H9 (cell line): ENCODE results near the gene APRT. TPM values are rescaled to one million over a fixed set of nuclear protein-coding genes. Genes with fewer than 3 reads are reported as not detected.
A peak's percentile ranks its signal among the peaks of the same experiment; 100 is the strongest.

Source experiments
- DNase-seq: peaks from one replicate; pipeline ENCODE4 v3.0.0-alpha.2; 2017
- H2AFZ ChIP-seq: one replicate; pipeline ENCODE4 v1.6.1; 2013; ENCODE audit warnings: mild to moderate bottlenecking, low read length, control low read depth, moderate library complexity
- H2AK5ac ChIP-seq: 2 replicates; pipeline ENCODE4 v1.6.1; 2013; ENCODE audit warnings: low read length, control low read depth, mixed read lengths; ENCODE audit not compliant: insufficient read length
- H2BK120ac ChIP-seq: one replicate; pipeline ENCODE4 v1.6.1; 2013; ENCODE audit warnings: low read depth, mild to moderate bottlenecking, low read length, control low read depth, inconsistent platforms; ENCODE audit not compliant: poor library complexity, severe bottlenecking
- H2BK12ac ChIP-seq: 2 replicates; pipeline ENCODE4 v1.6.1; 2013; ENCODE audit warnings: low read length, control low read depth, mixed read lengths, low read depth; ENCODE audit not compliant: insufficient read length
- H2BK15ac ChIP-seq: 2 replicates; pipeline ENCODE4 v1.6.1; 2013; ENCODE audit warnings: low read depth, low read length, control low read depth
- H2BK20ac ChIP-seq: one replicate; pipeline ENCODE4 v1.6.1; 2013; ENCODE audit warnings: low read depth, mild to moderate bottlenecking, low read length, control low read depth, inconsistent platforms; ENCODE audit not compliant: poor library complexity, severe bottlenecking
- H2BK5ac ChIP-seq: 2 replicates; pipeline ENCODE4 v1.6.1; 2013; ENCODE audit warnings: low read length, control low read depth, mixed read lengths; ENCODE audit not compliant: insufficient read length
- H3K14ac ChIP-seq: 2 replicates; pipeline ENCODE4 v1.6.1; 2013; ENCODE audit warnings: low read length, control low read depth; ENCODE audit not compliant: insufficient read depth
- H3K18ac ChIP-seq: 2 replicates; pipeline ENCODE4 v1.6.1; 2013; ENCODE audit warnings: low read depth, mild to moderate bottlenecking, mixed read lengths, low read length, control low read depth; ENCODE audit not compliant: insufficient read length
- H3K23ac ChIP-seq: 2 replicates; pipeline ENCODE4 v1.6.1; 2013; ENCODE audit warnings: low read length, control low read depth, mixed read lengths, low read depth; ENCODE audit not compliant: insufficient read length
- H3K23me2 ChIP-seq: 2 replicates; pipeline ENCODE4 v1.6.1; 2013; ENCODE audit warnings: low read depth, mild to moderate bottlenecking, mixed read lengths, low read length, control low read depth; ENCODE audit not compliant: insufficient read length, poor library complexity, severe bottlenecking
- H3K27ac ChIP-seq: 2 replicates; pipeline ENCODE4 v1.5.1; 2013; ENCODE audit warnings: low read length, control low read depth, mixed read lengths, low read depth; ENCODE audit not compliant: insufficient read length
- H3K27me3 ChIP-seq: 2 replicates; pipeline ENCODE4 v1.6.1; 2013; ENCODE audit warnings: low read length, control low read depth, inconsistent platforms; ENCODE audit not compliant: insufficient read depth
- H3K4ac ChIP-seq: 2 replicates; pipeline ENCODE4 v1.6.1; 2013; ENCODE audit warnings: low read depth, mild to moderate bottlenecking, control low read depth, inconsistent platforms, low read length, moderate library complexity
- H3K4me1 ChIP-seq: 2 replicates; pipeline ENCODE4 v1.6.1; 2013; ENCODE audit warnings: low read length, control low read depth, inconsistent platforms; ENCODE audit not compliant: insufficient read depth
- H3K4me2 ChIP-seq: 2 replicates; pipeline ENCODE4 v1.6.1; 2013; ENCODE audit warnings: low read length, control low read depth, mixed read lengths; ENCODE audit not compliant: insufficient read length, insufficient read depth
- H3K56ac ChIP-seq: 2 replicates; pipeline ENCODE4 v1.6.1; 2013; ENCODE audit warnings: low read depth, mild to moderate bottlenecking, mixed read lengths, low read length, control low read depth; ENCODE audit not compliant: insufficient read length
- H3K79me1 ChIP-seq: 2 replicates; pipeline ENCODE4 v1.6.1; 2013; ENCODE audit warnings: low read depth, mild to moderate bottlenecking, moderate library complexity, low read length, control low read depth, inconsistent platforms; ENCODE audit not compliant: insufficient read depth, poor library complexity, severe bottlenecking
- H3K79me2 ChIP-seq: 2 replicates; pipeline ENCODE4 v1.6.1; 2013; ENCODE audit warnings: low read length, control low read depth, inconsistent platforms; ENCODE audit not compliant: insufficient read depth
- H3K9ac ChIP-seq: 2 replicates; pipeline ENCODE4 v1.6.1; 2013; ENCODE audit warnings: low read length, control low read depth, mixed read lengths; ENCODE audit not compliant: insufficient read length; ENCODE audit errors: extremely low read depth
- H3K9me3 ChIP-seq: one replicate; pipeline ENCODE4 v1.6.1; 2013; ENCODE audit warnings: low read depth, low read length, inconsistent platforms; ENCODE audit not compliant: control insufficient read depth
- H3T11ph ChIP-seq: one replicate; pipeline ENCODE4 v1.6.1; 2013; ENCODE audit warnings: mild to moderate bottlenecking, low read length, control low read depth, inconsistent platforms
- H4K20me1 ChIP-seq: one replicate; pipeline ENCODE4 v1.6.1; 2013; ENCODE audit not compliant: control insufficient read depth, insufficient read length, insufficient read depth
- H4K5ac ChIP-seq: 2 replicates; pipeline ENCODE4 v1.6.1; 2013; ENCODE audit warnings: low read depth, mild to moderate bottlenecking, mixed read lengths, low read length, control low read depth; ENCODE audit not compliant: insufficient read length
- H4K8ac ChIP-seq: replicated peaks from 2 replicates; pipeline ENCODE4 v1.6.1; 2013; ENCODE audit warnings: low read length, control low read depth, mixed read lengths, low read depth; ENCODE audit not compliant: insufficient read length
- H4K91ac ChIP-seq: 2 replicates; pipeline ENCODE4 v1.6.1; 2013; ENCODE audit warnings: low read depth, mild to moderate bottlenecking, moderate library complexity, mixed read lengths, low read length, control low read depth; ENCODE audit not compliant: insufficient read length
- H3K27ac Mint-ChIP-seq, 3 experiments: 2 replicates in 2 of 3; 3 replicates in 1 of 3; pipeline ENCODE4 v1.8.0; 2020 to 2021; ENCODE audit warnings: mixed read lengths in 3 of 3, mild to moderate bottlenecking in 1 of 3, moderate library complexity in 1 of 3
- H3K27me3 Mint-ChIP-seq: 2 replicates; pipeline ENCODE4 v1.8.0; 2021; ENCODE audit warnings: low read depth, mild to moderate bottlenecking, moderate library complexity, mixed read lengths
- H3K36me3 Mint-ChIP-seq, 3 experiments: 2 replicates in 2 of 3; 3 replicates in 1 of 3; pipeline ENCODE4 v1.8.0; 2020 to 2021; ENCODE audit warnings: low read depth in 3 of 3, mixed read lengths in 3 of 3; ENCODE audit not compliant: insufficient read depth in 1 of 3
- H3K4me1 Mint-ChIP-seq, 2 experiments: 2 replicates each; pipeline ENCODE4 v1.8.0; 2020; ENCODE audit warnings: mixed read lengths in 2 of 2
- H3K4me3 Mint-ChIP-seq, 2 experiments: 2 replicates in 1 of 2; 3 replicates in 1 of 2; pipeline ENCODE4 v1.8.0; 2020 to 2021; ENCODE audit warnings: mild to moderate bottlenecking in 2 of 2, mixed read lengths in 2 of 2, moderate library complexity in 1 of 2
- H3K9me3 Mint-ChIP-seq, 2 experiments: 2 replicates in 1 of 2; 3 replicates in 1 of 2; pipeline ENCODE4 v1.8.0; 2020; ENCODE audit warnings: mild to moderate bottlenecking in 2 of 2, mixed read lengths in 2 of 2, moderate library complexity in 1 of 2
- CTCF ChIP-seq: fragments of 200-600 bp; sonication (generic); conservative IDR thresholded peaks from 3 replicates; pipeline ENCODE4 v1.8.0; 2021; ENCODE audit warnings: antibody characterized with exemption, mild to moderate bottlenecking
- WGBS: extraction: QIAGEN DNeasy Blood & Tissue Kit; methylation state at CpG from one replicate; pipeline ENCODE4 v1.1.7; 2013; ENCODE audit warnings: missing lambda C conversion rate, low lambda C conversion rate, mixed read lengths; ENCODE audit not compliant: insufficient read length; ENCODE audit errors: extremely low coverage; 5-methylcytosine and 5-hydroxymethylcytosine counted together
- total RNA-seq: library from RNA; stranded (reverse); gene quantifications from 2 replicates; pipeline ENCODE4 v1.2.1, GENCODE V29; 2021

APRT gene
- total RNA-seq, 1 experiment from 2014 or later: 246 TPM

- Histone ChIP-seq H3K4me2 (no peak overlapping the region), H2AFZ (no peak overlapping the region), H3K4me1 (peaks cover 8% of the 10 kb centered on the region; the same call in 1 of the 2 replicates), H3K9ac (no peak overlapping the region), H3K56ac (no peak overlapping the region), H3K18ac (peak overlapping the region; percentile 56), H3K9me3 (no peaks in the 10 kb centered on the region), H3K79me1 (peaks cover 3% of the 10 kb centered on the region), H2BK15ac (no peak overlapping the region; the same call in 1 of the 2 replicates), H2BK5ac (no peak overlapping the region), H4K91ac (peak overlapping the region; percentile 60), H4K8ac (no peak overlapping the region), H2BK12ac (no peak overlapping the region), H4K20me1 (no peaks in the 10 kb centered on the region), H2AK5ac (no peak overlapping the region), H3K27ac (no peak overlapping the region), H3K4ac (no peak overlapping the region; the same call in 1 of the 2 replicates), H2BK120ac (no peak overlapping the region), H3T11ph (no peak overlapping the region), H2BK20ac (no peak overlapping the region), H3K14ac (peak overlapping the region; percentile 39; the same call in 1 of the 2 replicates), H4K5ac (no peak overlapping the region), H3K27me3 (no peaks in the 10 kb centered on the region), H3K79me2 (no peaks in the 10 kb centered on the region), H3K23me2 (no peaks in the 10 kb centered on the region), H3K23ac (no peak overlapping the region)
- no peak for TF ChIP-seq CTCF
- Mint-ChIP-seq H3K9me3 (no peaks in the 10 kb centered on the region), H3K36me3 (no peaks in the 10 kb centered on the region), H3K27ac (no peak overlapping the region), H3K4me1 (peaks cover 30 to 49% of the 10 kb centered on the region in 2 experiments), H3K4me3 (no peak overlapping the region), H3K27me3 (no peaks in the 10 kb centered on the region)
- no CpG with 5 or more reads among the region's 16 CpGs for WGBS
- no peak for DNase-seq
These were observed 49.4 kb downstream of the APRT start for GRCh38 chr16:88762258-88762870.
